NCI-H146 (cell line): ENCODE results near the gene RABGEF1.
A peak's percentile ranks its signal among the peaks of the same experiment; 100 is the strongest.
"Not testable (repeated sequence)": the region's sequence is repeated elsewhere in the genome, so short reads cannot be mapped to it uniquely, and the experiment has no call there.

Source experiments
- DNase-seq: peaks from one replicate; lab custom pipeline; 2025; lab: John Stamatoyannopoulos, UW

The RABGEF1 gene

GRCh38 chr7:66735154-66735553 is 5.4 kb upstream of the RABGEF1 start:
- DNase-seq: no peak

- DNase-seq: no peak
These were observed 4.7 kb upstream of the RABGEF1 start for GRCh38 chr7:66735850-66736249.

DNA sequence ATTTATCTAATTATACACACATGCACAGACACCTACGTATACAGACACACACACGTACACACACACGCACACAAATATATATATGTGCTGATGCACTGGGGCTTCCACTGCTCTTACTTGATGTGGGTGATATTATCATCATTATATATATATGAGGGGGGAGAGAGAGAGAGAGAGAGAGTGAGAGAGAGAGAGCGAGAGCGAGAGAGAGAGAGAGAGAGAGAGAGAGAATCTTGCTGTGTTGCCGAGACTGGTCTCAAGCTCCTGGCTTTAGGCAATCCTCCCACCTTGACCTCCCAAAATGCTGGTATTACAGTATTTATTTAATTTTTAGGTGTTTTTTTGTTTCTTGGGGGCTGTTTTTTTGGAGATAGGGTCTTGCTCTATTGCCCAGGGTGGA is 3.6 kb upstream of the RABGEF1 start:
- DNase-seq: no peak

GRCh38 chr7:66737667-66738066 is 2.9 kb upstream of the RABGEF1 start:
- no peak for DNase-seq

DNA sequence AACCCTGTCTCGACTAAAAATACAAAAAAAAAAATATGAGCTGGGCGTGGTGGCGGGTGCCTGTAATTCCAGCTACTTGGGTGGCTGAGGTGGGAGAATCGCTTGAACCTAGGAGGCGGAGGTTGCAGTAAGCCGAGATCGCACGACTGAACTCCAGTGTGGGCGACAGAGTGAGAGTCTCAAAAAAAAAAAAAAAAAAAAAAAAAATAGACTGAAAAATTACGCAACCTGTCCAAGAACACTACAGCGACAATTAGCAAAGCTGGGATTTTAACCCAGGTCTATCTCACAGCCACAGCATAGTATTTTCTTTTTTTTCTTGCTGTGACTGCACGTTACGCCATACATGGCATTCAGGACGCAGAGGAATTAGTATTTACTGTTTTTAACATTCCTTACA is 1.1 kb upstream of the RABGEF1 start:
- DNase-seq: no peak

DNA sequence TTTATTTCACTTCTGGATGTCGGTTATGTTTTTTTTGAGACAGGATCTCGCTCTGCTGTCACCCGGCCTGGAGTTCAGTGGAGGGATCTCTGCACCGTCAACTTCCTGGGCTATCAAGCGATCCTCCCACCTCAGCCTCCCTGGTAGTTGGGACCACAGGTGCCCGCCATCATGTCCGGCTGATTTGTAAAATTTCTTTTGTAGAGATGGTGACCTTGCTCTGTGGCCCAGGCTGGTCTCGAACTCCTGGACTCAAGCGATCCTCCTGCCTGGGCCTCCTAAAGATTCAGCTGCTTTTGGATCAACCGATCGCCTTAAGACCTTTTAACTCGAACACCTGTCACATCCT is 606 bp upstream of the RABGEF1 start:
- no peak for DNase-seq

GRCh38 chr7:66740980-66741709 is 612 bp downstream of the RABGEF1 start:
- peak; percentile 64 for DNase-seq

GRCh38 chr7:66741710-66742049 is 1.1 kb downstream of the RABGEF1 start:
- DNase-seq: no peak

- not testable (repeated sequence) for DNase-seq
These were observed 1.8 kb downstream of the RABGEF1 start for GRCh38 chr7:66742298-66742697.

GRCh38 chr7:66743920-66744319 is 3.4 kb downstream of the RABGEF1 start:
- no peak for DNase-seq

DNA sequence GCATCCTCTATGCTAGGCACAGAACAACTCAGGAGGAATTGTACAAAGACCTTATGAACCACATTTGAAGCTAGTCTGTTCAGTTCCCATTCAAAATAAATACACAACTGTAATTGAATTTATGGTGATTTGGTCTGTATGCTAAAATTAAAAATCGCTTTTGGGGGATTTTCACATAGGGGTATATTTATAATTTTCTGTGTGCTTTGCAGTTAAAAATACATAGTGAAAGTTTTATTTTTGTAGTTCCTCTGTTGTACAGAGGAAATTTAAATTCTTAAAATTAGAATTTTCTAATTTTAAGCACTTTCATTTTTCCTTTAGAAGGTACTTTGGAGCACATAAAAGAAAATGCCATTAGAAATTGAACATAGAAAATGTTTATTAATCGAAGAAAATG is 6.9 kb downstream of the RABGEF1 start:
- DNase-seq: no peak

GRCh38 chr7:66747881-66748511 is 7.5 kb downstream of the RABGEF1 start:
- no peak for DNase-seq

- no peak for DNase-seq
These were observed 8.3 kb downstream of the RABGEF1 start for GRCh38 chr7:66748791-66749190.

DNA sequence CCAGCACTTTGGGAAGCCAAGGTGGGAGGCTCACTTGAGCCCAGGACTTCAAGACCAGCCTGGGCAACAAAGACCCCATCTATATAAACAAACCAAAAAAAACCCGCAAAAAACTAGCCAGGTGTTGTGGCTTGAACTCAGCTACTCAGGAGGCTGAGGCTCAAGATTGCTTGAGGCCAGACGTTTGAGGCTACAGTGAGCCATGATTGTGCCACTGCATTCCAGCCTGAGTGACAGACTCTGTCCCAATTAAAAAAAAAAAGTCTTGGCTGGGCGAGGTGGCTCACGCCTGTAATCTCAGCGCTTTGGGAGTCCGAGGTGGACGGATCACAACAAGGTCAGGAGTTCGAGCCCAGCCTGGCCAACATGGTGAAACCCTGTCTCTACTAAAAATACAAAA is 11.4 kb downstream of the RABGEF1 start:
- DNase-seq: no peak

GRCh38 chr7:66754541-66754940 is 14.0 kb downstream of the RABGEF1 start:
- DNase-seq: no peak

DNA sequence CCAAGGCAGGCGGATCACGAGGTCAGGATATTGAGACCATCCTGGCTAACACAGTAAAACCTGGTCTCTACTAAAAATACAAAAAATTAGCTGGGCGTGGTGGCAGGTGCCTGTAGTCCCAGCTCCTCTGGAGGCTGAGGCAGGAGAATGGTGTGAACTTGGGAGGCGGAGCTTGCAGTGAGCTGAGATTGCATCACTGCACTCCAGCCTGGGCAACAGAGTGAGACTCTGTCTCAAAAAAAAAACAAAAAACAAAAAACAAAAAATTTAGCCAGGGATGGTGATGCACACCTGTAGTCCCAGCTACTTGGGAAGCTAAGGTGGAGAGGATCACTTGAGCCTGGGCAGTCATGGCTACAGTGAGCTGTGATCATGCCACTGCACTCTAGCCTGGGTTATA is 14.5 kb downstream of the RABGEF1 start:
- not testable (repeated sequence) for DNase-seq

DNA sequence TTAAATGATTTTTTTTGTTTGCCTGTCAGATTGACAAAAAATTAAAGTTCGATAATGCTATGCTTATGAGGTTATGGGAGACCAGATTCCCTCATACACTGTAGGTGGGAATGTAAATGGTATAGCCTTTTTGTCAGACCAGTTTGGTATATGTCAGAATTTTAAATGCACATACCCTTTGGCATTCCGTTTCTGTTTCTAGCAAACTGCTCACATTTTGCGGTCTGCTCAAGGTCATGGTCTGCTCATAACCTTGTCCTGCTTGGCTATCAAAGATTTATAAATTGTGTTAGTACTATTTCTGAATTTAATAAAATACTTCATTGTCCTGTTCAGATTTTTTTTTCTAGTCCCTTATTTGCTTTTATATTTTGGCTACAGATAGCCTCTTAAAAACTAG is 15.7 kb downstream of the RABGEF1 start:
- not testable (repeated sequence) for DNase-seq

DNA sequence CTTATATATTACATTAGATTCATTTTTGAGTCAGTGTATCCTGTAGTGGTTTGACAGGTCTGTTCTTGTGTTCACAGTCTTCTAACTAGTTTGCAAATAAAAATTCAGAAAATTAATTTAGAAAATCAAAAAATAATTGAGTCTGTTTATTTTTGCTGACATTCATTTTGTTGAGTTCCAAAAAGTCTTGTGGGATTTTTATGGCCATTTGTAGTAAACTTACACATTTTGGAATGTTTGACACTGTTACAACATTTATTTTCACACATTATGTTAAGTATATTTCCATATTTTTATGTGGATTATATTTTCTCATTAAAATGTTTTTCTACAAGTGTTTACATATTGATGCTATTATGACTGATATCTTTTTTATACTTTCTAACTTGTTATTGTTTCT is 16.4 kb downstream of the RABGEF1 start:
- DNase-seq: no peak

GRCh38 chr7:66757939-66758338 is 17.4 kb downstream of the RABGEF1 start:
- DNase-seq: no peak

- DNase-seq: no peak
These were observed 18.6 kb downstream of the RABGEF1 start for GRCh38 chr7:66758950-66759628.

GRCh38 chr7:66763183-66763582 is 22.6 kb downstream of the RABGEF1 start:
- not testable (repeated sequence) for DNase-seq

DNA sequence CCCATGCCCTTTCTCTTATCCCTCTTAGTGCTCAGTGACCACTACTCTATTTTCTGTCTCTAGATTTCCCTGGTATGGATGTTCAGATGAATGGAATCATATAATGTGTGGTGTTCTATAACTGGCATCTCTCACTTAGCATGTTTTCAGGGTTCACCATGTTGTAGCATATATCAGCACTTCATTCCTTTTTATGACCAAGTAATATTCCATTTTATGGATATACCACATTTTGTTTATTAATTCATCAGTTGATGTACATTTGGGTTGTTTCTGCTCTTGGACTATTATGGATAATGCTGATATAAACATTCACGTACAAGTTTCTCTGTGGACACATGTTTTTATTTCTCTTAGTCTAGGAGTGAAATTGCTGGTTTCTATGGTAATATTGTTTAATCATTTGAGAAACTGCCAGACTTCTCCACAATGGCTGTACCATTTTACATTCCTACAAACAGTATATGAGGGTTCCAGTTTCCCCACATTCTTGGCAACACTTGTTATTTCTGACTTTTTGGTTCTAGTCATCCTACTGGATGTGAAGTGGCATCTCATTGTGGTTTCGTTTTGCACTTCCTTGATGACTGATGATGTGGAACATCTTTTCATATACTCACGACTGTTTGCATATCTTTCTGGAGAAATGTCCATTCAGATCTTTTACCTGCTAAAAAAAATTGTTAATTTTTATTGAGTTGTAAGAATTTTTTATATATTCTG is 23.3 kb downstream of the RABGEF1 start:
- not testable (repeated sequence) for DNase-seq

- not testable (repeated sequence) for DNase-seq
These were observed 24.4 kb downstream of the RABGEF1 start for GRCh38 chr7:66764905-66765304.
